Activated CD4-positive, alpha-beta T cell treated with anti-CD3 and anti-CD28 coated beads for 4 hours (primary cell): ENCODE measurements around the gene ZNF319.

Experiments used
- DNase-seq, 2 donors: peaks; one replicate each; pipeline ENCODE4 v3.0.0-alpha.2; 2020

The ZNF319 gene

DNA sequence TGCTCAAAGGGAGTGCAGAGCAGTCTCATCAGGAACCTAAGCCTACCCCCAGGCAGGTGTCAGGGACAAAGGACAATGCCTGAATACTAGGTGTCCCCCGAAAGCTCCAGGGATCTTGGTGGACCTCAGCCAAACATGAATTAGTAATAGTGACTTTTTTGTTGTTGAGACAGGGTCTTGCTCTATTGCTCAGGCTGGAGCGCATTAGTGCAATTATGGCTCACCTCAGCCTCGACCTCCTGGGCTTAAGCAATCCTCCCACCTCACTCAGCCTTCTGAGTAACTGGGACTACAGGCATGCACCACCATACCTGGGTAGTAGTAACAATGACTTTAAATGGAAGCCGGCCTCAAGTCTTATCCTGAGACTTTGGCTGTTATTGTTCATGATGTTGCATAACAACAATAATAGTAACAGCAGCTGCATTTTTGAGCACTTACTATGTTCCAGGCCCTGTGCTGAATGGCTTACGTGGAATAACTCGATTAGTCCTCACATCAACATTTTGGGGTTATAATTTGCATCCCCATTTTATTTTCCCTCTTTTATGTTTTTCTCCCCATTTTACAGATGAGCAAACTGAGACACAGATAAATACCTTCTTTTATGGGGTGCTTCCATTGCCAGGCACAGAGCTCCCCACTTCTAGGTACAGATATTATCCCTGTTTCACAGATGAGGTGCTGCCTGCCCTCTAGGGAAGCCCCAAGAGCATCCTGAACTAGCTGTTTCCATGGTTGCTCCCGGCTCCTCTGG is 49.1 kb downstream of the ZNF319 start:
- no peak for DNase-seq

- DNase-seq: no peak
Observed at GRCh38 chr16:57950382-57950781, 50.1 kb downstream of the ZNF319 start.

DNA sequence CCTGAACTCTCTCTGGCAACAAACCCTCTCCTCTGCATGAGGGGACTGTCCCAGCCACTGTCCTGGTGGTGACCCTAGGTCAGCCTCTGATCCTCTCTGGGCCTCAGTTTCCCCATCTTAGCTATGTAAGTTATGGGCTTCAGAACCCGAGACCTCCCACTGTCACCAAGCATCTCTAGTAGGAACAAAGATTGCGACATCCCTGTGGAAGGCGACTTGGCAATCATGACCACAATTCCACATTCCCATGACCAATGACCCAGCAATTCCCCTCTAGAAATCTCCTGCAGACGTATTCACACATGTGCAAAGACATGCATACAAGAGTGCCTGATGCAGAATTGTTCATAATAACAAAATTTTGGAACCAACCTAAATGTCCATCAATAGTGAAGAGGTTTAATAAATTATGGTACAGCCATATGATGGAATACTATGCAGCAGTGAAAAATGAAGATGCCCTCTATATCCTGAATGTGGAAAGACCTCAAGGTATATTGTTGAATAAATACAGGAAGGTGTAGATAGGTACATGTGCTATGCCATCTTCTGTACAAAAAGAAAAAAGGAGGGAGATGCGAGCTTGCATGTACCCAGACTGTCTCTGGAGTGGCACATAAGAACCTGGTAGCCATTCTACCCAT is 50.8 kb downstream of the ZNF319 start:
- no peak for DNase-seq

DNA sequence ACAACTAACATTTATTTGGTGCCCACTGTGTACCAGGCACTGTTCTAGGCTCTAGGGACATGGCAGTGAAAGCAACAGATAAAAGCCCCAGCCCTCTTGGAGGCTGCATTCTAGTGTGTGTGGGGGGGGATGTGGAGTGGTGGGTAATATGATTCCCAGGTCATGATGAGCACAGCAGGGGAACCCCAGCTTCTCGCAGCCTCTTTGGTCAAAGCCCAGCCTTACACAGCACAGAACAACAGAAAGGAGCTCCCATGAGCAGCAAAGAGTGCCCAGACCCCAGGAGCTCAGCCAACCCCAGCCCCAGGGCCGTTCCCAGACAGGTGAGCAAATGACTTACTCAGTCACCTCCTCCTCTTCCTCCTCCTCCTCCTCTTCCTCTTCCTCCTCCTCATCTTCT is 51.5 kb downstream of the ZNF319 start:
- no peak for DNase-seq

DNA sequence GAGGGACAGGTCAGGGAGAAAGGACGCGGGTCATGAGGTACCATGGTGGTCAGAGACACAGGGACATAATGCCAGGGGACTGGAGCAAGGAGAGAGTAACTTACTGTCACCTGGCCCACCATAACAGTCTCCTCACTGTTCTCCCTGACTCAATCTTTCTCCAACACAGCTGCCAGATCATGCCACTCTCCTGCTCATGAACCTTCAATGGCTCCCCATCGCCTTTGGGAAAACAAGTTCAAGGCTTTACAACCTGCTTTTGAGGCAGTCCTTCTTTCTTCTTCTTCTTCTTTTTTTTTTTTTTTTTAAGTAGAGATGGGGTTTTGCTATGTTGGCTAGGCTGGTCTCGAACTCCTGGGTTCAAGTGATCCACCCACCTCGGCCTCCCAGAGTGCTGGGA is 52.4 kb downstream of the ZNF319 start:
- no peak for DNase-seq

- DNase-seq: no peak
Observed at GRCh38 chr16:57947261-57947660, 53.2 kb downstream of the ZNF319 start.

GRCh38 chr16:57946181-57946801 is 54.2 kb downstream of the ZNF319 start:
- no peak for DNase-seq

- DNase-seq: no peak
Observed at GRCh38 chr16:57945740-57946138, 54.7 kb downstream of the ZNF319 start.

DNA sequence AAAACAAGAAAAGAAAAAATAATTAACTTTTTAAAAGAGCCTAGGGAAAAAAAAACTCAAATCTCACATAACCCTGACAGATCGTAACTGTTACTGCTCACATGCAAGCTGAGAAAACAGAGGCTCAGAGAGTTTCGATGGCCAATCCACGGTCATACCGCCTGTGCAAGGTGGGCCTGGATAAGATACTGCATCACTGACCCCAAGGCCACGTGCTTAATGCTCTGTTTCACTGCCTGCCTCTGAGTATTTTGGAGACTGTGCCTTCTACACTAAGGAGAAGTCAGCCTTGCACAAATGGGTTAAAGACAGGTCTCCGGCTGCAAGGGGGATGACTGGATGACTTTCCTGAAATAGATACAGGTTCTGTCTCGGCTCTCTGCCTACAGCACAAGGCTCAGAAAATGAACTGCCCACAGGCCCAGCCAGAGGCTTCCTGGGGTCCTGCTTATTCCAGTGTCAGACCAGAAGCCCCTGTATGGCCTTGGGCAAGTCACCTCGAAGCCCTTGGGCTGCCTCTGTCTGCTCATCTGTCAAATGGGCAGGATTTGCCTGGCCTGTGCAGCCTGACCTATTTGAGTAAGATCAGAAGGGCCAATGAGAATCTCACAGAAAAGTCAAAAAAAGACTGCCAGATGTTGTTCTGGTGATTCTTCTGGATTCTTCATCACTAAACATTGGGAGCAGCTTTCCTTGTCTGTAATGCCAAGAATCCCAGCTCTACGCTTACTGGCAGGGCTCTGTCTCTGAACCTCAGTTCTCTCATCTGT is 55.3 kb downstream of the ZNF319 start:
- no peak for DNase-seq
